HepG2 (cell line): ENCODE data around the gene LYPD6B. TPM values are rescaled to one million over a fixed set of nuclear protein-coding genes. Genes with fewer than 3 reads are reported as not detected.

Source experiments
- ATAC-seq: fragments of 200-7000 bp; cut with Tn5 transposase; 3 replicates; pipeline ENCODE4 v1.9.1; 2020; ENCODE audit warnings: mild to moderate bottlenecking, moderate library complexity
- BruUV-seq: library from RNA; stranded (reverse); fragments of 400-500 nt; replicated peaks from 2 replicates; lab custom pipeline; 2021; lab: Mats Ljungman, UMichigan
- CTCF ChIA-PET: fragments of 300-600 bp; formaldehyde crosslinking; extraction: SDS; loops from one replicate; lab custom pipeline; 2021; ENCODE audit warnings: low total read pairs, inconsistent platforms, low intra/inter-chr PET ratio; lab: Yijun Ruan, JAX
- POLR2A ChIA-PET: fragments of 350-600 bp; sonication (Branson Sonifier 250); formaldehyde crosslinking; loops from one replicate; lab custom pipeline; 2020; ENCODE audit warnings: antibody characterized with exemption, inconsistent platforms; lab: Yijun Ruan, JAX
- DNase-seq: peaks from one replicate; pipeline ENCODE4 v3.0.0-alpha.2; 2015; ENCODE audit warnings: low spot score
- FAIRE-seq: peaks from 3 replicates; lab custom pipeline; 2011; peaks lifted over from hg19 to GRCh38; lab: Jason Lieb, UNC
- H2AFZ ChIP-seq: one replicate; pipeline ENCODE4 v1.6.1; 2011; ENCODE audit warnings: low read length, inconsistent platforms
- H3K27ac ChIP-seq: fragments of 300-600 bp; 3 replicates; pipeline ENCODE4 v1.8.0; 2011; ENCODE audit warnings: mixed run types, mild to moderate bottlenecking, mixed read lengths, low read length, inconsistent platforms; ENCODE audit not compliant: insufficient read depth; ENCODE audit errors: extremely low read length
- H3K27me3 ChIP-seq, 2 experiments: fragments of 200-600 bp in 1 of 2; 2 replicates in 1 of 2; 3 replicates in 1 of 2; pipeline versions ENCODE4 v1.6.0 to v1.8.0; 2011; ENCODE audit warnings: low read length in 2 of 2, mild to moderate bottlenecking in 2 of 2, moderate library complexity in 2 of 2, inconsistent platforms in 1 of 2; ENCODE audit not compliant: insufficient read depth in 2 of 2, control insufficient read depth in 1 of 2
- H3K36me3 ChIP-seq, 2 experiments: fragments of 200-600 bp in 1 of 2; replicated peaks in 1 of 2; 2 replicates in 1 of 2; 3 replicates in 1 of 2; pipeline versions ENCODE4 v1.5.1 to v1.8.0; 2011; ENCODE audit warnings: low read length in 2 of 2, inconsistent platforms in 1 of 2; ENCODE audit not compliant: insufficient read depth in 2 of 2, control insufficient read depth in 1 of 2
- H3K4me1 ChIP-seq: 2 replicates; pipeline ENCODE4 v1.5.1; 2012; ENCODE audit warnings: low read length, inconsistent platforms; ENCODE audit not compliant: insufficient read depth
- H3K4me2 ChIP-seq: 2 replicates; pipeline ENCODE4 v1.6.0; 2011; ENCODE audit warnings: low read depth, low read length, inconsistent platforms
- H3K4me3 ChIP-seq, 3 experiments: fragments of 200-600 bp in 1 of 3; sonication (generic), shearing (Covaris generic) in 1 of 3; replicated peaks in 1 of 3; 2 replicates each; pipeline ENCODE4 v1.5.1; 2011 to 2016; ENCODE audit warnings: low read length in 3 of 3, inconsistent platforms in 2 of 3, low read depth in 2 of 3, mild to moderate bottlenecking in 2 of 3, control low read depth in 1 of 3, mixed read lengths in 1 of 3; ENCODE audit not compliant: insufficient read depth in 1 of 3
- H3K79me2 ChIP-seq: one replicate; pipeline ENCODE4 v1.6.1; 2011; ENCODE audit warnings: low read length, inconsistent platforms; ENCODE audit not compliant: insufficient read depth
- H3K9ac ChIP-seq: 2 replicates; pipeline ENCODE4 v1.6.0; 2011; ENCODE audit warnings: mild to moderate bottlenecking, low read depth, low read length, inconsistent platforms; ENCODE audit not compliant: insufficient read depth
- H3K9me3 ChIP-seq: 2 replicates; pipeline ENCODE4 v1.5.1; 2012; ENCODE audit warnings: mild to moderate bottlenecking, low read length
- H4K20me1 ChIP-seq: 2 replicates; pipeline ENCODE4 v1.6.0; 2011; ENCODE audit warnings: inconsistent platforms, mild to moderate bottlenecking, low read length, moderate library complexity; ENCODE audit not compliant: insufficient read depth
- LCORL ChIP-seq, 2 experiments: fragments of 450-650 bp in 1 of 2; sonication (generic) in 1 of 2; formaldehyde crosslinking in 1 of 2; IDR thresholded peaks; 2 replicates each; pipeline versions ENCODE4 v1.5.0 to v1.6.1; 2017 to 2020; ENCODE audit warnings: antibody characterized with exemption in 1 of 2, missing genetic modification reagents in 1 of 2
- NR1H2 ChIP-seq: sonication (generic); formaldehyde crosslinking; IDR thresholded peaks from 2 replicates; pipeline ENCODE4 v1.8.1; 2022; ENCODE audit warnings: low read depth, missing genetic modification reagents, borderline replicate concordance
- ZNF224 ChIP-seq: sonication (generic); formaldehyde crosslinking; IDR thresholded peaks from 2 replicates; pipeline ENCODE4 v1.5.0; 2020; ENCODE audit warnings: mild to moderate bottlenecking, missing genetic modification reagents
- ZNF577 ChIP-seq: sonication (generic); formaldehyde crosslinking; IDR thresholded peaks from 2 replicates; pipeline ENCODE4 v1.4.0; 2020; ENCODE audit warnings: mild to moderate bottlenecking, low read depth, missing genetic modification reagents, borderline replicate concordance
- WGBS: methylation state at CpG from one replicate; pipeline ENCODE4 v1.1.6; 2017; ENCODE audit warnings: low lambda C conversion rate; 5-methylcytosine and 5-hydroxymethylcytosine counted together
- in situ Hi-C: cut with HindIII; loops from 2 replicates; pipeline ENCODE4 v1.10.0; 2017; ENCODE audit warnings: low pct_unique_long_range_greater_than_20kb; ENCODE audit not compliant: extremely low pct_ligation_motif_present
- intact Hi-C: fragments of 100-400 bp; cut with micrococcal nuclease; formaldehyde crosslinking; loops from one replicate; pipeline ENCODE4 v1.10.0; 2022; ENCODE audit not compliant: unreplicated experiment
- polyA plus RNA-seq, 8 experiments: library from polyadenylated mRNA; depleted of rRNA in 3 of 8; stranded (reverse) in 7 of 8; unstranded in 1 of 8; fragments of >200 nt; fragmentation: Illumina TruSeq in 4 of 8; extraction: Trizol in 4 of 8; gene quantifications; 2 replicates each; pipeline versions ENCODE4 v1.2.1 to v1.2.3, GENCODE V29; 2011 to 2016; ENCODE audit warnings: low read depth in 4 of 8, missing spikeins in 1 of 8, mixed read lengths in 1 of 8; ENCODE audit not compliant: insufficient read depth in 1 of 8
- total RNA-seq, 5 experiments: library from RNA; depleted of rRNA; stranded (reverse); fragments of >200 nt; fragmentation: Illumina TruSeq; extraction: Trizol; gene quantifications; 2 replicates each; pipeline ENCODE4 v1.2.3, GENCODE V29; 2016; ENCODE audit warnings: low read depth in 1 of 5
- TF ChIP-seq, protein P1 (sequence below): sonication (generic); formaldehyde crosslinking; IDR thresholded peaks from 2 replicates; pipeline ENCODE4 v1.5.0; 2020; ENCODE audit warnings: mild to moderate bottlenecking, missing genetic modification reagents
- TF ChIP-seq, protein P2 (sequence below): sonication (generic); formaldehyde crosslinking; IDR thresholded peaks from 2 replicates; pipeline ENCODE4 v1.5.0; 2020; ENCODE audit warnings: missing genetic modification reagents
- TF ChIP-seq, protein P3 (sequence below): sonication (generic); formaldehyde crosslinking; IDR thresholded peaks from 2 replicates; pipeline ENCODE4 v1.4.0; 2020; ENCODE audit warnings: missing genetic modification reagents, borderline replicate concordance
- TF ChIP-seq, protein P4 (sequence below): sonication (generic); formaldehyde crosslinking; IDR thresholded peaks from 2 replicates; pipeline ENCODE4 v1.9.0; 2022; ENCODE audit warnings: missing genetic modification reagents, mild to moderate bottlenecking, borderline replicate concordance

LYPD6B gene
- total and polyA plus RNA-seq, 2 of the 13 experiments (the other 11 are each of a cell fraction or from before 2014, with no cell fraction given), result not detected

DNA sequence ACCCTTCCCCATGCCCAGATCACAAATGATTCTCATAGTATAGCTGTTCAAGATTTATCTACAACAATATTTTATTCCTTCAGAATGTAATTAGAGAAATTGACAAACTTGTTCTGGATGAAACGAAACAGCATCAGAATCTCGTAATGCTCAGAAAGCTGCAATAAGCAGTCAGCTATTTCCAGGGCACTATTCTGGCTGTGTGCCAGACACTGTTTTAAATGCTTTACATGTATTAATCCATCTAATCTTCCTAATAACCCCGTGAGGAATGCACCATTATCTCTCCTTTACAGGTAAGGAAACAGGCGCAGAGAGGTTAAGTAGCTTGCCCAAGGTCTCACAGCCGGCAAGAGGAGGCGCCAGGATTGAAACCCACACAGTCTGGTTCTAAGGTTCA is 10.1 kb upstream of the LYPD6B start:
- no peak overlapping the region for H2AFZ ChIP-seq
- no peaks in the 10 kb centered on the region for H3K4me1 ChIP-seq
- in situ Hi-C loops, result no loop called here
- FAIRE-seq (no peak), DNase-seq (no peak), ATAC-seq (no peak)
- no peak overlapping the region for H3K4me2 ChIP-seq
- H4K20me1 ChIP-seq, result no peaks in the 10 kb centered on the region
- H3K9ac ChIP-seq, result no peak overlapping the region
- BruUV-seq, result no TSS peak
- no peak overlapping the region for H3K27ac ChIP-seq
- intact Hi-C loops, result no loop called here
- TF ChIP-seq LCORL (IDR thresholded peaks at IDR 0.05) (0 out of 2 replicates have a peak, but pooled peaks have one; percentile 9), LCORL (CRISPR knock-in tag; IDR thresholded peaks at IDR 0.05) (no peak)
- TF ChIP-seq, protein P1, sequence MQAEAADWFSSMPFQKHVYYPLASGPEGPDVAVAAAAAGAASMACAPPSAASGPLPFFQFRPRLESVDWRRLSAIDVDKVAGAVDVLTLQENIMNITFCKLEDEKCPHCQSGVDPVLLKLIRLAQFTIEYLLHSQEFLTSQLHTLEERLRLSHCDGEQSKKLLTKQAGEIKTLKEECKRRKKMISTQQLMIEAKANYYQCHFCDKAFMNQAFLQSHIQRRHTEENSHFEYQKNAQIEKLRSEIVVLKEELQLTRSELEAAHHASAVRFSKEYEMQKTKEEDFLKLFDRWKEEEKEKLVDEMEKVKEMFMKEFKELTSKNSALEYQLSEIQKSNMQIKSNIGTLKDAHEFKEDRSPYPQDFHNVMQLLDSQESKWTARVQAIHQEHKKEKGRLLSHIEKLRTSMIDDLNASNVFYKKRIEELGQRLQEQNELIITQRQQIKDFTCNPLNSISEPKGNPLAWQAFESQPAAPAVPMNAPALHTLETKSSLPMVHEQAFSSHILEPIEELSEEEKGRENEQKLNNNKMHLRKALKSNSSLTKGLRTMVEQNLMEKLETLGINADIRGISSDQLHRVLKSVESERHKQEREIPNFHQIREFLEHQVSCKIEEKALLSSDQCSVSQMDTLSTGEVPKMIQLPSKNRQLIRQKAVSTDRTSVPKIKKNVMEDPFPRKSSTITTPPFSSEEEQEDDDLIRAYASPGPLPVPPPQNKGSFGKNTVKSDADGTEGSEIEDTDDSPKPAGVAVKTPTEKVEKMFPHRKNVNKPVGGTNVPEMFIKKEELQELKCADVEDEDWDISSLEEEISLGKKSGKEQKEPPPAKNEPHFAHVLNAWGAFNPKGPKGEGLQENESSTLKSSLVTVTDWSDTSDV (CRISPR knock-in tag), result no peak
- CTCF ChIA-PET, result no interaction called here
- no peaks in the 10 kb centered on the region for H3K79me2 ChIP-seq
- POLR2A ChIA-PET, result no interaction called here
- 65% methylated on average over 6 of the region's 6 CpGs for WGBS
- no peaks in the 10 kb centered on the region for H3K9me3 ChIP-seq
- peaks cover 0 to 16% of the 10 kb centered on the region in 2 experiments; a peak in 3 of 5 replicates for H3K27me3 ChIP-seq
- H3K4me3 ChIP-seq, result no peak overlapping the region
- no peaks in the 10 kb centered on the region for H3K36me3 ChIP-seq

DNA sequence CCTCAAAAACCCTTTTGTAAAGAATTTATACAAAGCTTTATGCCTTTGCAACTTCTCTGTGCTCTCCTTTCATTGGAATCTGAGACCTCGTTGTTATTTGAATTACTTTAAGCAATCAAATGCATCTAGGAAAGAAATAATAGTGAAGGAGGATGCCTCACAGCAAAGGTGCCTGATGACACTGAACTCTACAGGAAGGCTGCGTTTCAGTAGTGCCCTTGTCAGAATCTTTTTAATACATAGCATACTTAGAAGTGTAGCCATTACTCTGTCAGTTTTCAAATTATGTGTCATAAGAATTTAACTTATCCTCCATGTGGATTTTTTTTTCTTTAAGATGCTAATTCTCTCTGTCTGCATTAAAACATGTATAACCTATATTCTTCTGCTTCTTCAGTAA is 9.6 kb upstream of the LYPD6B start:
- DNase-seq, result no peak
- Histone ChIP-seq H3K79me2 (no peaks in the 10 kb centered on the region), H4K20me1 (no peaks in the 10 kb centered on the region), H3K36me3 (no peaks in the 10 kb centered on the region), H3K9ac (no peak overlapping the region), H3K4me3 (no peak overlapping the region), H3K9me3 (no peaks in the 10 kb centered on the region), H3K27me3 (peaks cover 0 to 15% of the 10 kb centered on the region in 2 experiments; a peak in 3 of 5 replicates), H3K4me1 (no peaks in the 10 kb centered on the region), H2AFZ (no peak overlapping the region), H3K4me2 (no peak overlapping the region), H3K27ac (no peak overlapping the region)
- BruUV-seq, result no TSS peak
- intact Hi-C loops, result no loop called here
- in situ Hi-C loops, result no loop called here
- ATAC-seq, result no peak
- 29% methylated on average over 2 of the region's 2 CpGs for WGBS
- CTCF ChIA-PET, result no interaction called here
- no peak for FAIRE-seq
- POLR2A ChIA-PET, result no interaction called here
- TF ChIP-seq ZNF577 (CRISPR knock-in tag), result no peak
- no peak for TF ChIP-seq ZNF224 (CRISPR knock-in tag)
- TF ChIP-seq NR1H2 (CRISPR knock-in tag), result no peak
- TF ChIP-seq, protein P2, sequence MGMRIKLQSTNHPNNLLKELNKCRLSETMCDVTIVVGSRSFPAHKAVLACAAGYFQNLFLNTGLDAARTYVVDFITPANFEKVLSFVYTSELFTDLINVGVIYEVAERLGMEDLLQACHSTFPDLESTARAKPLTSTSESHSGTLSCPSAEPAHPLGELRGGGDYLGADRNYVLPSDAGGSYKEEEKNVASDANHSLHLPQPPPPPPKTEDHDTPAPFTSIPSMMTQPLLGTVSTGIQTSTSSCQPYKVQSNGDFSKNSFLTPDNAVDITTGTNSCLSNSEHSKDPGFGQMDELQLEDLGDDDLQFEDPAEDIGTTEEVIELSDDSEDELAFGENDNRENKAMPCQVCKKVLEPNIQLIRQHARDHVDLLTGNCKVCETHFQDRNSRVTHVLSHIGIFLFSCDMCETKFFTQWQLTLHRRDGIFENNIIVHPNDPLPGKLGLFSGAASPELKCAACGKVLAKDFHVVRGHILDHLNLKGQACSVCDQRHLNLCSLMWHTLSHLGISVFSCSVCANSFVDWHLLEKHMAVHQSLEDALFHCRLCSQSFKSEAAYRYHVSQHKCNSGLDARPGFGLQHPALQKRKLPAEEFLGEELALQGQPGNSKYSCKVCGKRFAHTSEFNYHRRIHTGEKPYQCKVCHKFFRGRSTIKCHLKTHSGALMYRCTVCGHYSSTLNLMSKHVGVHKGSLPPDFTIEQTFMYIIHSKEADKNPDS (CRISPR knock-in tag), result no peak
- TF ChIP-seq, protein P3, sequence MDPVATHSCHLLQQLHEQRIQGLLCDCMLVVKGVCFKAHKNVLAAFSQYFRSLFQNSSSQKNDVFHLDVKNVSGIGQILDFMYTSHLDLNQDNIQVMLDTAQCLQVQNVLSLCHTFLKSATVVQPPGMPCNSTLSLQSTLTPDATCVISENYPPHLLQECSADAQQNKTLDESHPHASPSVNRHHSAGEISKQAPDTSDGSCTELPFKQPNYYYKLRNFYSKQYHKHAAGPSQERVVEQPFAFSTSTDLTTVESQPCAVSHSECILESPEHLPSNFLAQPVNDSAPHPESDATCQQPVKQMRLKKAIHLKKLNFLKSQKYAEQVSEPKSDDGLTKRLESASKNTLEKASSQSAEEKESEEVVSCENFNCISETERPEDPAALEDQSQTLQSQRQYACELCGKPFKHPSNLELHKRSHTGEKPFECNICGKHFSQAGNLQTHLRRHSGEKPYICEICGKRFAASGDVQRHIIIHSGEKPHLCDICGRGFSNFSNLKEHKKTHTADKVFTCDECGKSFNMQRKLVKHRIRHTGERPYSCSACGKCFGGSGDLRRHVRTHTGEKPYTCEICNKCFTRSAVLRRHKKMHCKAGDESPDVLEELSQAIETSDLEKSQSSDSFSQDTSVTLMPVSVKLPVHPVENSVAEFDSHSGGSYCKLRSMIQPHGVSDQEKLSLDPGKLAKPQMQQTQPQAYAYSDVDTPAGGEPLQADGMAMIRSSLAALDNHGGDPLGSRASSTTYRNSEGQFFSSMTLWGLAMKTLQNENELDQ (CRISPR knock-in tag), result no peak
- TF ChIP-seq, protein P4, sequence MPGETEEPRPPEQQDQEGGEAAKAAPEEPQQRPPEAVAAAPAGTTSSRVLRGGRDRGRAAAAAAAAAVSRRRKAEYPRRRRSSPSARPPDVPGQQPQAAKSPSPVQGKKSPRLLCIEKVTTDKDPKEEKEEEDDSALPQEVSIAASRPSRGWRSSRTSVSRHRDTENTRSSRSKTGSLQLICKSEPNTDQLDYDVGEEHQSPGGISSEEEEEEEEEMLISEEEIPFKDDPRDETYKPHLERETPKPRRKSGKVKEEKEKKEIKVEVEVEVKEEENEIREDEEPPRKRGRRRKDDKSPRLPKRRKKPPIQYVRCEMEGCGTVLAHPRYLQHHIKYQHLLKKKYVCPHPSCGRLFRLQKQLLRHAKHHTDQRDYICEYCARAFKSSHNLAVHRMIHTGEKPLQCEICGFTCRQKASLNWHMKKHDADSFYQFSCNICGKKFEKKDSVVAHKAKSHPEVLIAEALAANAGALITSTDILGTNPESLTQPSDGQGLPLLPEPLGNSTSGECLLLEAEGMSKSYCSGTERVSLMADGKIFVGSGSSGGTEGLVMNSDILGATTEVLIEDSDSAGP (CRISPR knock-in tag), result no peak
